ENCODE measurements around the gene AKT1S1. TPM values are rescaled to one million over a fixed set of nuclear protein-coding genes. Genes with fewer than 3 reads are reported as not detected.

The AKT1S1 gene
- total and polyA plus RNA-seq, 2 of the 13 experiments (the other 11 are each of a cell fraction or from before 2014, with no cell fraction given), result 13.5 to 27.8 TPM

DNA sequence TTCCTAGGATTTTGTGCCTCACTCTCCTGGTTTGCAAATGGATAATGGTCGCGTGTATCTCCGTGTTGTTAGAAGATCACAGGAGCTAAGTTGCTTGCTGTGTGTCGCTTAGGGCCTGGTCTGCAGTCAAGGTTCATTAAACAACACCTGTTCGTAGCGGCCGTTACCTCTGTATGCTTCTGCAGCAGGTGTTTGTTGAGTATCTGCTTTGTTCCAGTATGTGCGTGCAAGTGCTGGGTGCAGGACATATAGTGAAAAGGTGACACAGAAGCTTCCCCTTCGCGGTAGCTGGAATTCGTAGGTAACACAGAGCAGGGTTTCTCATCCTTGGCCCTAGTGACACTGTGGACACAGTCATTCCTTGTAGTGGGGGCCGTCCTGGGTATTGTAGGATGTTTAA lies 53.7 kb downstream of the AKT1S1 start:
- Histone ChIP-seq H3K4me2 (ENCODE audit: low read depth, low read length) (no peak overlapping the region), H3K27me3 (ENCODE audit: control insufficient read depth in 1 of 2, insufficient read depth in 2 of 2, low read length in 2 of 2) (no peaks in the 10 kb centered on the region), H3K79me2 (ENCODE audit: insufficient read depth, low read length) (peaks cover 17% of the 10 kb centered on the region), H3K9me3 (ENCODE audit: low read length) (no peaks in the 10 kb centered on the region), H4K20me1 (ENCODE audit: insufficient read depth, low read length) (no peaks in the 10 kb centered on the region), H3K4me1 (ENCODE audit: insufficient read depth, low read length) (peaks cover 11% of the 10 kb centered on the region), H3K36me3 (replicated peaks in 1 of 2; ENCODE audit: control insufficient read depth in 1 of 2, insufficient read depth in 2 of 2, low read length in 2 of 2) (peaks cover 5 to 21% of the 10 kb centered on the region in 2 experiments; a peak in 4 of 5 replicates), H3K27ac (ENCODE audit: extremely low read length, insufficient read depth, low read length) (no peak overlapping the region), H3K9ac (ENCODE audit: insufficient read depth, low read depth, low read length) (no peak overlapping the region), H2AFZ (ENCODE audit: low read length) (no peak overlapping the region), H3K4me3 (replicated peaks in 1 of 3; ENCODE audit: insufficient read depth in 1 of 3, low read depth in 2 of 3, low read length in 3 of 3) (no peak overlapping the region)
- TF ChIP-seq, protein P1, sequence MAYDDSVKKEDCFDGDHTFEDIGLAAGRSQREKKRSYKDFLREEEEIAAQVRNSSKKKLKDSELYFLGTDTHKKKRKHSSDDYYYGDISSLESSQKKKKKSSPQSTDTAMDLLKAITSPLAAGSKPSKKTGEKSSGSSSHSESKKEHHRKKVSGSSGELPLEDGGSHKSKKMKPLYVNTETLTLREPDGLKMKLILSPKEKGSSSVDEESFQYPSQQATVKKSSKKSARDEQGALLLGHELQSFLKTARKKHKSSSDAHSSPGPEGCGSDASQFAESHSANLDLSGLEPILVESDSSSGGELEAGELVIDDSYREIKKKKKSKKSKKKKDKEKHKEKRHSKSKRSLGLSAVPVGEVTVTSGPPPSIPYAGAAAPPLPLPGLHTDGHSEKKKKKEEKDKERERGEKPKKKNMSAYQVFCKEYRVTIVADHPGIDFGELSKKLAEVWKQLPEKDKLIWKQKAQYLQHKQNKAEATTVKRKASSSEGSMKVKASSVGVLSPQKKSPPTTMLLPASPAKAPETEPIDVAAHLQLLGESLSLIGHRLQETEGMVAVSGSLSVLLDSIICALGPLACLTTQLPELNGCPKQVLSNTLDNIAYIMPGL (CRISPR knock-in tag; IDR thresholded peaks at IDR 0.05; ENCODE audit: borderline replicate concordance in 1 of 2, low read depth in 1 of 2), result no peak
- no peak for FAIRE-seq
- BruUV-seq (replicated peaks), result no TSS peak
- no peak for DNase-seq (ENCODE audit: low spot score)
- ATAC-seq, result no peak
- 95% methylated on average over 12 of the region's 12 CpGs for WGBS (ENCODE audit: low lambda C conversion rate)
- intact Hi-C loops (cut with micrococcal nuclease; ENCODE audit: unreplicated experiment) (no loop called here), in situ Hi-C loops (cut with HindIII; ENCODE audit: extremely low pct_ligation_motif_present, low pct_unique_long_range_greater_than_20kb) (no loop called here)
- CTCF ChIA-PET (ENCODE audit: low intra/inter-chr PET ratio, low total read pairs), result no interaction called here
- POLR2A ChIA-PET, result no interaction called here

DNA sequence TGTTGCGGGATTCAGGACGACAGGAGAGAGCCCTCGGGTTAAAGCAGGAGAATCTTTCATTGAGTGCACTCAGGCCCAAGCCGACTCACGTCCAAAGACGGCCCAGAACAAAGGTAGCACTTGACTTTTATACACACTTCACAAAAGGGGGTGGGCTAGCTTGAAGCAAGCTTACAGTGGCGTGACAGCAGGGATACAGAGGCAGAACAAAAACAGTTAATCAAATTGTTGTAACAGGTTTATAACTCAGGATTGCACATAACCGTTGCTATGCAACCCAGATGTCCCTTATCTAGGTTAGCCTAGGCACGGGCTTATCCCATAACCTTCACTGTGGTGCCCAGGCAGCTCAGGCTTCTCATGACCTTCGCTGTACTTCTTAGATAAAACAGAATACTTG lies 57.0 kb downstream of the AKT1S1 start:
- Histone ChIP-seq H2AFZ (ENCODE audit: low read length) (no peak overlapping the region), H3K79me2 (ENCODE audit: insufficient read depth, low read length) (peaks cover 20% of the 10 kb centered on the region), H3K27me3 (ENCODE audit: control insufficient read depth in 1 of 2, insufficient read depth in 2 of 2, low read length in 2 of 2) (no peaks in the 10 kb centered on the region; a peak in 1 of 5 replicates), H3K4me2 (ENCODE audit: low read depth, low read length) (no peak overlapping the region), H3K4me1 (ENCODE audit: insufficient read depth, low read length) (peaks cover 11% of the 10 kb centered on the region), H3K27ac (ENCODE audit: extremely low read length, insufficient read depth, low read length) (no peak overlapping the region), H3K36me3 (replicated peaks in 1 of 2; ENCODE audit: control insufficient read depth in 1 of 2, insufficient read depth in 2 of 2, low read length in 2 of 2) (peaks cover 4 to 13% of the 10 kb centered on the region in 2 experiments; a peak in 4 of 5 replicates), H3K9me3 (ENCODE audit: low read length) (no peaks in the 10 kb centered on the region), H4K20me1 (ENCODE audit: insufficient read depth, low read length) (no peaks in the 10 kb centered on the region), H3K4me3 (replicated peaks in 1 of 3; ENCODE audit: insufficient read depth in 1 of 3, low read depth in 2 of 3, low read length in 3 of 3) (no peak overlapping the region), H3K9ac (ENCODE audit: insufficient read depth, low read depth, low read length) (no peak overlapping the region)
- intact Hi-C loops (cut with micrococcal nuclease; ENCODE audit: unreplicated experiment), result no loop called here
- CTCF ChIA-PET (ENCODE audit: low intra/inter-chr PET ratio, low total read pairs), result no interaction called here
- FAIRE-seq, result no peak
- WGBS (ENCODE audit: low lambda C conversion rate), result 93% methylated on average over 10 of the region's 10 CpGs
- in situ Hi-C loops (cut with HindIII; ENCODE audit: extremely low pct_ligation_motif_present, low pct_unique_long_range_greater_than_20kb), result no loop called here
- POLR2A ChIA-PET, result no interaction called here
- TF ChIP-seq TRIM24 (CRISPR knock-in tag; IDR thresholded peaks at IDR 0.05), result no peak
- no peak for TF ChIP-seq ZNF652 (CRISPR knock-in tag; IDR thresholded peaks at IDR 0.05; ENCODE audit: borderline replicate concordance, low read depth)
- TF ChIP-seq, protein P2, sequence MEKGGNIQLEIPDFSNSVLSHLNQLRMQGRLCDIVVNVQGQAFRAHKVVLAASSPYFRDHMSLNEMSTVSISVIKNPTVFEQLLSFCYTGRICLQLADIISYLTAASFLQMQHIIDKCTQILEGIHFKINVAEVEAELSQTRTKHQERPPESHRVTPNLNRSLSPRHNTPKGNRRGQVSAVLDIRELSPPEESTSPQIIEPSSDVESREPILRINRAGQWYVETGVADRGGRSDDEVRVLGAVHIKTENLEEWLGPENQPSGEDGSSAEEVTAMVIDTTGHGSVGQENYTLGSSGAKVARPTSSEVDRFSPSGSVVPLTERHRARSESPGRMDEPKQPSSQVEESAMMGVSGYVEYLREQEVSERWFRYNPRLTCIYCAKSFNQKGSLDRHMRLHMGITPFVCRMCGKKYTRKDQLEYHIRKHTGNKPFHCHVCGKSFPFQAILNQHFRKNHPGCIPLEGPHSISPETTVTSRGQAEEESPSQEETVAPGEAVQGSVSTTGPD (CRISPR knock-in tag; IDR thresholded peaks at IDR 0.05), result no peak
- no peak for TF ChIP-seq KDM4B (CRISPR knock-in tag; IDR thresholded peaks at IDR 0.05)
- no peak for TF ChIP-seq ZNF350 (CRISPR knock-in tag; IDR thresholded peaks at IDR 0.05; ENCODE audit: borderline replicate concordance, low read depth)
- TF ChIP-seq ZMYM2 (CRISPR knock-in tag; IDR thresholded peaks at IDR 0.05), result no peak
- TF ChIP-seq, protein P3, sequence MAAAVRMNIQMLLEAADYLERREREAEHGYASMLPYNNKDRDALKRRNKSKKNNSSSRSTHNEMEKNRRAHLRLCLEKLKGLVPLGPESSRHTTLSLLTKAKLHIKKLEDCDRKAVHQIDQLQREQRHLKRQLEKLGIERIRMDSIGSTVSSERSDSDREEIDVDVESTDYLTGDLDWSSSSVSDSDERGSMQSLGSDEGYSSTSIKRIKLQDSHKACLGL (CRISPR knock-in tag; IDR thresholded peaks at IDR 0.05), result no peak
- no peak for TF ChIP-seq ZNF850 (CRISPR knock-in tag; conservative IDR thresholded peaks at IDR 0.05)
- no peak for TF ChIP-seq MYC (CRISPR knock-in tag; IDR thresholded peaks at IDR 0.05; ENCODE audit: borderline replicate concordance)
- TF ChIP-seq, protein P4, sequence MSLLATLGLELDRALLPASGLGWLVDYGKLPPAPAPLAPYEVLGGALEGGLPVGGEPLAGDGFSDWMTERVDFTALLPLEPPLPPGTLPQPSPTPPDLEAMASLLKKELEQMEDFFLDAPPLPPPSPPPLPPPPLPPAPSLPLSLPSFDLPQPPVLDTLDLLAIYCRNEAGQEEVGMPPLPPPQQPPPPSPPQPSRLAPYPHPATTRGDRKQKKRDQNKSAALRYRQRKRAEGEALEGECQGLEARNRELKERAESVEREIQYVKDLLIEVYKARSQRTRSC (CRISPR knock-in tag; IDR thresholded peaks at IDR 0.05; ENCODE audit: low read depth), result no peak
- no peak for TF ChIP-seq PHF20 (CRISPR knock-in tag; IDR thresholded peaks at IDR 0.05)
- no peak for TF ChIP-seq DMAP1 (CRISPR knock-in tag; IDR thresholded peaks at IDR 0.05)
- ATAC-seq, result no peak
- DNase-seq (ENCODE audit: low spot score), result no peak
- TSS peak; percentile 61 for BruUV-seq (replicated peaks)
